Activated CD4-positive, alpha-beta T cell treated with anti-CD3 and anti-CD28 coated beads, Interleukin-2, amount 10 ng/mL, durations not matched to agents 24 days and 14 days (primary cell): ENCODE data around the gene SND1. TPM values are rescaled to one million over a fixed set of nuclear protein-coding genes. Genes with fewer than 3 reads are reported as not detected.

ENCODE experiments used
- DNase-seq: peaks from one replicate; pipeline ENCODE4 v3.0.0; 2022
- H3K27ac Mint-ChIP-seq: one replicate; pipeline ENCODE4 v1.8.0; 2022; ENCODE audit warnings: mild to moderate bottlenecking, mixed read lengths
- H3K27me3 Mint-ChIP-seq: one replicate; pipeline ENCODE4 v1.8.0; 2022; ENCODE audit warnings: mixed read lengths
- H3K36me3 Mint-ChIP-seq: one replicate; pipeline ENCODE4 v1.8.0; 2022; ENCODE audit warnings: low read depth, mild to moderate bottlenecking, mixed read lengths
- H3K4me1 Mint-ChIP-seq: one replicate; pipeline ENCODE4 v1.8.0; 2021; ENCODE audit warnings: mixed read lengths
- H3K4me3 Mint-ChIP-seq: one replicate; pipeline ENCODE4 v1.8.0; 2022; ENCODE audit warnings: mild to moderate bottlenecking, moderate library complexity, mixed read lengths
- H3K9me3 Mint-ChIP-seq: one replicate; pipeline ENCODE4 v1.8.0; 2021; ENCODE audit warnings: mixed read lengths
- intact Hi-C: fragments of 100-400 bp; cut with micrococcal nuclease; formaldehyde crosslinking; loops from one replicate; pipeline ENCODE4 v1.15.1; 2023
- total RNA-seq: library from RNA; stranded (reverse); gene quantifications from 2 replicates; pipeline ENCODE4 v1.2.3, GENCODE V29; 2022

Gene SND1
- total RNA-seq, 1 donor from 2014 or later = 295 TPM

GRCh38 chr7:127635659-127636285 is 16.2 kb upstream of the SND1 start:
- Mint-ChIP-seq H3K4me1 (peaks cover 4% of the 10 kb centered on the region), H3K27ac (no peak overlapping the region), H3K36me3 (no peaks in the 10 kb centered on the region), H3K27me3 (peaks cover 30% of the 10 kb centered on the region), H3K4me3 (no peak overlapping the region), H3K9me3 (no peaks in the 10 kb centered on the region)
- DNase-seq = no peak
- intact Hi-C loops = no loop called here

DNA sequence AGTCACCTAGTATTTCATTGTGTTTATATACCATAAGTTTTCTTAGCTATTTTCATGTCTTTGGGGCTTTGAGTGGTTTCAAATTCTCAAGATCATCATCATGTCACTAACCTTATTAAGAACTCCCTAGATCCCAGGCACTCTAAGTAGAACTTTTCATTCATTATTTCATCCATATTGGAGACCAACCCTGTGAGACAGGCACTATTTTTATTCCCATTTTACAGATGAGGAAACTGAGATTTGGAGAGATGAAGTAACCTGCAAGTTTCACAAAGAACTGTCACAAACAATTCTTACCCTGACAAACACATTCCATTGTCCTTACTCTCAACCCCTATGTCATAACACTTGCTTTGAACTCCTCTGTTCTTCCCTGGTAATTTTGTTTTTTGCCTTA is 13.8 kb upstream of the SND1 start:
- H3K36me3 Mint-ChIP-seq = no peaks in the 10 kb centered on the region
- H3K9me3 Mint-ChIP-seq = no peaks in the 10 kb centered on the region
- intact Hi-C loops = no loop called here
- peaks cover 29% of the 10 kb centered on the region for H3K27me3 Mint-ChIP-seq
- no peak for DNase-seq
- H3K27ac Mint-ChIP-seq = no peak overlapping the region
- no peak overlapping the region for H3K4me3 Mint-ChIP-seq
- H3K4me1 Mint-ChIP-seq = peaks cover 4% of the 10 kb centered on the region

GRCh38 chr7:127644484-127644883 is 7.5 kb upstream of the SND1 start:
- no peaks in the 10 kb centered on the region for H3K36me3 Mint-ChIP-seq
- H3K27ac Mint-ChIP-seq = no peak overlapping the region
- intact Hi-C loops = no loop called here
- peaks cover 26% of the 10 kb centered on the region for H3K27me3 Mint-ChIP-seq
- no peaks in the 10 kb centered on the region for H3K4me1 Mint-ChIP-seq
- DNase-seq = no peak
- no peaks in the 10 kb centered on the region for H3K9me3 Mint-ChIP-seq
- H3K4me3 Mint-ChIP-seq = no peak overlapping the region

DNA sequence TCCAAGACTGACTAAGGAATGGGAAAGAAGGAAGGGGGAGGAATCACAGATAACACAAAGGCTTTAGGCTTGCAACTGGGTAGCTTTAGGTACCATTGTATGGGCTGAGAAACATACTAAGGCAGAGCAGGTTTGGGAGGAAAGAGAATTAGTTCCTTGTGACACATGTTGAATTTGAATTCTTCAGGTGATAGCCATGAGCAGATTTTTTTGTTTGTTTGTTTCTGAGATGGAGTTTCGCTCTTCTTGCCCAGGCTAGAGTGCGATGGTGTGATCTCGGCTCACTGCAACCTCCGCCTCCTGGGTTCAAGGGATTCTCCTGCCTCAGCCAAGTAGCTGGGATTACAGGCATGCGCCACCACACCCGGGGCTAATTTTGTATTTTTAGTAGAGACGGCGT is 4.4 kb upstream of the SND1 start:
- Mint-ChIP-seq H3K27me3 (peaks cover 16% of the 10 kb centered on the region), H3K4me3 (no peak overlapping the region), H3K4me1 (peaks cover 7% of the 10 kb centered on the region), H3K27ac (no peak overlapping the region), H3K36me3 (peaks cover under 1% of the 10 kb centered on the region), H3K9me3 (no peaks in the 10 kb centered on the region)
- DNase-seq = no peak
- intact Hi-C loops = no loop called here

GRCh38 chr7:127648986-127649385 is 3.0 kb upstream of the SND1 start:
- peaks cover 13% of the 10 kb centered on the region for H3K27me3 Mint-ChIP-seq
- H3K4me1 Mint-ChIP-seq = peaks cover 15% of the 10 kb centered on the region
- H3K9me3 Mint-ChIP-seq = no peaks in the 10 kb centered on the region
- H3K27ac Mint-ChIP-seq = no peak overlapping the region
- H3K4me3 Mint-ChIP-seq = no peak overlapping the region
- no peak for DNase-seq
- peaks cover 8% of the 10 kb centered on the region for H3K36me3 Mint-ChIP-seq
- intact Hi-C loops = no loop called here

DNA sequence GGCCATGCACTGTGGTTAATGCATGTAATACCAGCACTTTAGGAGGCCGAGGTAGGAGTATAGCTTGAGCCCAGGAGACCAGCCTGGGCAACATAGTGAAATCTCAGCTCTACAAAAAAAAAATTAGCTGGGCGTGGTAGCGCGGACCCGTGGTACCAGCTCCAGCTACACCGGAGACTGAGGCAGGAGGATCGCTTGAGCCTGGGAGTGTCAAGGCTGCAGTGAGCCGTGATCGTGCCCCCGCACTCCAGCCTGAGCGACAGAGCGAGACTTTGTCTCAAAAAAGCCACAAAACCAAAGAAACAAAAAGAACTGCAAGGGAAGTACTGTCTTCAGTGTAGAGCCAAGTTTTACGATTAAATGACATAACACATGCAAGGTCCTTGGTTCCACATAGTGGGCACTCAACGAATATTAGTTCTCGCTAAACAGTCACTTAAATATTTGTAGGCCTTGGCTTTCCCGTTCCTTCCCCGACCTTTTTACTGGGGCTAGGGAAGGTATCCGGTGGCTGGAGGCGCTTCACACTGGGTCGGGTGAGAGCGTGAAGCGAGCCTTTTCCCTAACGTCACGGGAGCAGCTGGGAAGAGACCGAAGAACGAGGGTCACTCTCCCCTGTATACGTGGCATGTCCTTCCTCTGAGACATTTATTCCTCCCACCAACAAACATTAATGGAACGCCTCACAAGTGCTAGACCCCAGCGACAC is 993 bp upstream of the SND1 start:
- DNase-seq = peak; percentile 66
- H3K27ac Mint-ChIP-seq = peak overlapping the region; percentile 97
- H3K9me3 Mint-ChIP-seq = no peaks in the 10 kb centered on the region
- peaks cover 7% of the 10 kb centered on the region for H3K27me3 Mint-ChIP-seq
- H3K4me3 Mint-ChIP-seq = peak overlapping the region; percentile 99
- H3K36me3 Mint-ChIP-seq = peaks cover 25% of the 10 kb centered on the region
- peaks cover 31% of the 10 kb centered on the region for H3K4me1 Mint-ChIP-seq
- intact Hi-C loops = loop anchor here (10.0 kb wide), 1 partner anchor 804 kb away; the partner anchor contains the start of gene HILPDA

- Mint-ChIP-seq H3K4me1 (peaks cover 35% of the 10 kb centered on the region), H3K27me3 (no peaks in the 10 kb centered on the region), H3K9me3 (no peaks in the 10 kb centered on the region), H3K36me3 (peaks cover 29% of the 10 kb centered on the region), H3K27ac (peak overlapping the region; percentile 97), H3K4me3 (peak overlapping the region; percentile 99)
- DNase-seq = no peak
- intact Hi-C loops = loop anchor here (1.0 to 10.0 kb wide), 3 partner anchors 64 to 802 kb away; partner anchors contain the start of genes ARF5, HILPDA and ZNF800
Measured at GRCh38 chr7:127652333-127653248, 597 bp downstream of the SND1 start.

DNA sequence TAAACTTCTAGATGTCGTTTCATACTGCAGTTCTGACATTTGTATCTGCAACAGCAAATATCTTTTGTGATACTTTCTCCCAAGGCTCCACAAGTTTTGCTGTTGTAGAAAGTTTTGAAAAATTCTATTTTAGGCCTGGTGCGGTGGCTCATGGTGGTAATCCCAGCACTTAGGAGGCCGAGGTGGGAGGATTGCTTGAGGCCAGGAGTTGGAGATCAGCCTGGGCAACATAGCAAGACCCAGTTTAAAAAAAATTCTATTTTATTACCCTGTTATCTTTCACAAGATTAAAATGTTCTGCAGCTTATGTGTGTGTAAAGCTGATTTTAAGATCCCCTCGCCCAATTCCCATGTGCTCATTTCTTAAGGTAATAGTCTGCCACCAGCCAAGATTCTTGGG is 1.4 kb downstream of the SND1 start:
- Mint-ChIP-seq H3K27me3 (no peaks in the 10 kb centered on the region), H3K27ac (peak overlapping the region; percentile 70), H3K4me3 (peak overlapping the region; percentile 99), H3K4me1 (peaks cover 38% of the 10 kb centered on the region), H3K36me3 (peaks cover 32% of the 10 kb centered on the region), H3K9me3 (no peaks in the 10 kb centered on the region)
- intact Hi-C loops = loop anchor here (2.0 to 10.0 kb wide), 2 partner anchors 261 to 801 kb away; partner anchors contain the start of genes HILPDA and ZNF800
- no peak for DNase-seq

- DNase-seq = no peak
- Mint-ChIP-seq H3K27me3 (no peaks in the 10 kb centered on the region), H3K9me3 (no peaks in the 10 kb centered on the region), H3K4me1 (peaks cover 46% of the 10 kb centered on the region), H3K4me3 (peak overlapping the region; percentile 99), H3K27ac (peak overlapping the region; percentile 83), H3K36me3 (peaks cover 41% of the 10 kb centered on the region)
- intact Hi-C loops = loop anchor here (2.0 to 10.0 kb wide), 3 partner anchors 14 to 800 kb away; partner anchors contain the start of gene HILPDA
Measured at GRCh38 chr7:127654404-127655394, 2.7 kb downstream of the SND1 start.

DNA sequence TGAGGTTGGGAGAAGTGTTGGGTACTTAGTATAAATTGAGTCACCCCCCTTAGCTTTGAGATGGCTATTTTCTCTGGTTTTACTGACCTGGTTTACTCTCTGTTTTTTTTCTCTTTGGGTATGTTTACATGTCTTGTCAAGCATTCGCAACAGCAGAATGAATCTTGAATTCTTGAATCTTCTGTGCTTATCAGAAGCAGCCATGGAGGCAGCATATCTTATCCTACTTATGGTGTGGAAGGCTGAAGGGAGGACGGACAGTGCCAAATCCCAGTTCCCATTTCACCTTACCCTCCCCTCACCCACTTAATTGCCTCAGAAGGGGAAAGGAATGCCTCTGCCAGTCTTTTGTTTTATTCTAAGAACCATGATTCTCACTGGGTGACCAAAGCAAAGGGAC is 3.7 kb downstream of the SND1 start:
- no peaks in the 10 kb centered on the region for H3K27me3 Mint-ChIP-seq
- no peaks in the 10 kb centered on the region for H3K9me3 Mint-ChIP-seq
- DNase-seq = no peak
- H3K27ac Mint-ChIP-seq = no peak overlapping the region
- H3K36me3 Mint-ChIP-seq = peaks cover 47% of the 10 kb centered on the region
- H3K4me1 Mint-ChIP-seq = peaks cover 51% of the 10 kb centered on the region
- no peak overlapping the region for H3K4me3 Mint-ChIP-seq
- intact Hi-C loops = loop anchor here (2.0 to 10.0 kb wide), 3 partner anchors 13 to 799 kb away; partner anchors contain the start of gene HILPDA

- peaks cover 58% of the 10 kb centered on the region for H3K36me3 Mint-ChIP-seq
- intact Hi-C loops = loop anchor here (10.0 kb wide), 1 partner anchor 797 kb away; the partner anchor contains the start of gene HILPDA
- H3K27me3 Mint-ChIP-seq = no peaks in the 10 kb centered on the region
- no peaks in the 10 kb centered on the region for H3K9me3 Mint-ChIP-seq
- H3K4me3 Mint-ChIP-seq = no peak overlapping the region
- H3K27ac Mint-ChIP-seq = no peak overlapping the region
- DNase-seq = no peak
- H3K4me1 Mint-ChIP-seq = peaks cover 50% of the 10 kb centered on the region
Measured at GRCh38 chr7:127657500-127657899, 5.5 kb downstream of the SND1 start.

GRCh38 chr7:127658970-127659630 is 7.1 kb downstream of the SND1 start:
- H3K36me3 Mint-ChIP-seq = peaks cover 54% of the 10 kb centered on the region
- intact Hi-C loops = loop anchor here (10.0 kb wide), 1 partner anchor 796 kb away; the partner anchor contains the start of gene HILPDA
- no peak overlapping the region for H3K4me3 Mint-ChIP-seq
- H3K27ac Mint-ChIP-seq = peak overlapping the region; percentile 0
- DNase-seq = no peak
- H3K27me3 Mint-ChIP-seq = no peaks in the 10 kb centered on the region
- no peaks in the 10 kb centered on the region for H3K9me3 Mint-ChIP-seq
- peaks cover 46% of the 10 kb centered on the region for H3K4me1 Mint-ChIP-seq
